IPS-NIHi7 (cell line): Measurements from ENCODE around the gene C9orf50.

Source experiments
- DNase-seq: peaks from one replicate; pipeline ENCODE4 v3.0.0; 2012; ENCODE audit warnings: mixed read lengths; ENCODE audit errors: extremely low spot score

Gene C9orf50

GRCh38 chr9:129591916-129592315 is 29.0 kb downstream of the C9orf50 start:
- DNase-seq: no peak

GRCh38 chr9:129590466-129590865 is 30.4 kb downstream of the C9orf50 start:
- DNase-seq: no peak

GRCh38 chr9:129587487-129588262 is 33.2 kb downstream of the C9orf50 start:
- DNase-seq: peak; percentile 46

GRCh38 chr9:129586685-129587084 is 34.2 kb downstream of the C9orf50 start:
- DNase-seq: no peak

- no peak for DNase-seq
These were observed 34.7 kb downstream of the C9orf50 start for GRCh38 chr9:129586245-129586644.

- DNase-seq: no peak
These were observed 35.5 kb downstream of the C9orf50 start for GRCh38 chr9:129585352-129585751.

- peak; percentile 82 for DNase-seq
These were observed 36.8 kb downstream of the C9orf50 start for GRCh38 chr9:129584136-129584535.

- DNase-seq: no peak
These were observed 37.4 kb downstream of the C9orf50 start for GRCh38 chr9:129583308-129584038.

- no peak for DNase-seq
These were observed 38.0 kb downstream of the C9orf50 start for GRCh38 chr9:129582855-129583254.

GRCh38 chr9:129581505-129582189 is 39.3 kb downstream of the C9orf50 start:
- DNase-seq: no peak

GRCh38 chr9:129580211-129580915 is 40.5 kb downstream of the C9orf50 start:
- DNase-seq: no peak

GRCh38 chr9:129579294-129579693 is 41.6 kb downstream of the C9orf50 start:
- no peak for DNase-seq

GRCh38 chr9:129576546-129577543 is 44.1 kb downstream of the C9orf50 start:
- DNase-seq: no peak

- DNase-seq: no peak
These were observed 45.1 kb downstream of the C9orf50 start for GRCh38 chr9:129575818-129576217.

- no peak for DNase-seq
These were observed 45.9 kb downstream of the C9orf50 start for GRCh38 chr9:129574911-129575585.

- no peak for DNase-seq
These were observed 46.9 kb downstream of the C9orf50 start for GRCh38 chr9:129573977-129574376.

- DNase-seq: no peak
These were observed 48.4 kb downstream of the C9orf50 start for GRCh38 chr9:129572517-129572916.

- DNase-seq: no peak
These were observed 48.9 kb downstream of the C9orf50 start for GRCh38 chr9:129572052-129572425.

GRCh38 chr9:129571298-129572051 is 49.4 kb downstream of the C9orf50 start:
- DNase-seq: no peak
